ENCODE measurements around the gene LRIG2.

- TF ChIP-seq POLR2AphosphoS5 (IDR thresholded peaks at IDR 0.05; ENCODE audit: low read depth, low read length) (no peak), EZH2phosphoT487 (IDR thresholded peaks at IDR 0.05; ENCODE audit: borderline replicate concordance) (no peak), CTCF (IDR thresholded peaks at IDR 0.05 in 2 of 3, conservative IDR thresholded peaks at IDR 0.05 in 1 of 3; ENCODE audit: borderline replicate concordance in 1 of 3, insufficient read depth in 1 of 3, low read depth in 2 of 3, low read length in 2 of 3) (no peak), ZNF274 (IDR thresholded peaks at IDR 0.05; ENCODE audit: low read depth, low read length) (no peak), MAX (IDR thresholded peaks at IDR 0.05) (no peak), SP1 (IDR thresholded peaks at IDR 0.05; ENCODE audit: low read depth) (no peak), POLR2A (IDR thresholded peaks at IDR 0.05; ENCODE audit: borderline replicate concordance, extremely low read depth, insufficient read depth, insufficient read length) (no peak), TCF7L2 (IDR thresholded peaks at IDR 0.05; ENCODE audit: borderline replicate concordance, extremely low read depth, insufficient read depth, insufficient read length) (no peak), REST (IDR thresholded peaks at IDR 0.05; ENCODE audit: low read depth) (no peak), EZH2 (IDR thresholded peaks at IDR 0.05) (no peak), SRF (IDR thresholded peaks at IDR 0.05; ENCODE audit: low read depth) (no peak)
These were observed 69.8 kb downstream of the LRIG2 start for GRCh38 chr1:113142791-113143190.
